ENCODE results near the gene CUL9. TPM values are rescaled to one million over a fixed set of nuclear protein-coding genes. Genes with fewer than 3 reads are reported as not detected.

CUL9 gene
- total RNA-seq, 1 experiment from 2014 or later = 15.2 TPM

GRCh38 chr6:43254138-43254817, 72.3 kb downstream of the CUL9 start:
- Histone ChIP-seq H4K8ac (replicated peaks; ENCODE audit: insufficient read length, low read depth, low read length) (no peak overlapping the region), H2BK120ac (ENCODE audit: low read depth, low read length, poor library complexity, severe bottlenecking) (no peak overlapping the region), H2BK15ac (ENCODE audit: low read depth, low read length) (no peak overlapping the region), H2AK5ac (ENCODE audit: insufficient read length, low read length) (no peak overlapping the region), H3K23me2 (ENCODE audit: insufficient read length, low read depth, low read length, poor library complexity, severe bottlenecking) (no peaks in the 10 kb centered on the region), H2BK20ac (ENCODE audit: low read depth, low read length, poor library complexity, severe bottlenecking) (no peak overlapping the region), H3K56ac (ENCODE audit: insufficient read length, low read depth, low read length) (no peak overlapping the region), H2BK5ac (ENCODE audit: insufficient read length, low read length) (no peak overlapping the region), H4K20me1 (ENCODE audit: control insufficient read depth, insufficient read depth, insufficient read length) (no peaks in the 10 kb centered on the region), H3T11ph (ENCODE audit: low read length) (no peak overlapping the region), H3K4ac (ENCODE audit: low read depth, low read length) (no peak overlapping the region), H3K23ac (ENCODE audit: insufficient read length, low read depth, low read length) (no peak overlapping the region), H4K91ac (ENCODE audit: insufficient read length, low read depth, low read length) (no peak overlapping the region), H2AFZ (ENCODE audit: low read length) (no peak overlapping the region), H3K9ac (ENCODE audit: extremely low read depth, insufficient read length, low read length) (no peak overlapping the region), H3K4me1 (ENCODE audit: insufficient read depth, low read length) (no peaks in the 10 kb centered on the region), H3K14ac (ENCODE audit: insufficient read depth, low read length) (no peak overlapping the region), H3K27ac (ENCODE audit: insufficient read length, low read depth, low read length) (no peak overlapping the region), H4K5ac (ENCODE audit: insufficient read length, low read depth, low read length) (no peak overlapping the region), H3K18ac (ENCODE audit: insufficient read length, low read depth, low read length) (no peak overlapping the region), H3K79me2 (ENCODE audit: insufficient read depth, low read length) (no peaks in the 10 kb centered on the region), H3K27me3 (ENCODE audit: insufficient read depth, low read length) (no peaks in the 10 kb centered on the region), H3K79me1 (ENCODE audit: insufficient read depth, low read depth, low read length, poor library complexity, severe bottlenecking) (no peaks in the 10 kb centered on the region), H3K9me3 (ENCODE audit: control insufficient read depth, low read depth, low read length) (no peaks in the 10 kb centered on the region), H3K4me2 (ENCODE audit: insufficient read depth, insufficient read length, low read length) (no peak overlapping the region), H2BK12ac (ENCODE audit: insufficient read length, low read depth, low read length) (no peak overlapping the region)
- WGBS (ENCODE audit: extremely low coverage, insufficient read length, low lambda C conversion rate) = no CpG with 5 or more reads among the region's 15 CpGs
- DNase-seq = no peak
- Mint-ChIP-seq H3K27me3 (ENCODE audit: low read depth) (peaks cover 15% of the 10 kb centered on the region), H3K27ac (no peak overlapping the region), H3K4me3 (no peak overlapping the region), H3K36me3 (ENCODE audit: insufficient read depth in 1 of 3, low read depth in 3 of 3) (peaks cover 0 to 2% (median 0%) of the 10 kb centered on the region in 3 experiments; a peak in 1 of 7 replicates), H3K4me1 (peaks cover 19 to 21% of the 10 kb centered on the region in 2 experiments), H3K9me3 (no peaks in the 10 kb centered on the region)
- TF ChIP-seq CTCF (conservative IDR thresholded peaks at IDR 0.05) = no peak
